Measurements from ENCODE around the gene ROPN1L. TPM values are rescaled to one million over a fixed set of nuclear protein-coding genes. Genes with fewer than 3 reads are reported as not detected.

The ROPN1L gene
- total and polyA plus RNA-seq, 2 of the 8 experiments (the other 6 are each of a cell fraction or from before 2014, with no cell fraction given), result 0.24 to 0.73 TPM

DNA sequence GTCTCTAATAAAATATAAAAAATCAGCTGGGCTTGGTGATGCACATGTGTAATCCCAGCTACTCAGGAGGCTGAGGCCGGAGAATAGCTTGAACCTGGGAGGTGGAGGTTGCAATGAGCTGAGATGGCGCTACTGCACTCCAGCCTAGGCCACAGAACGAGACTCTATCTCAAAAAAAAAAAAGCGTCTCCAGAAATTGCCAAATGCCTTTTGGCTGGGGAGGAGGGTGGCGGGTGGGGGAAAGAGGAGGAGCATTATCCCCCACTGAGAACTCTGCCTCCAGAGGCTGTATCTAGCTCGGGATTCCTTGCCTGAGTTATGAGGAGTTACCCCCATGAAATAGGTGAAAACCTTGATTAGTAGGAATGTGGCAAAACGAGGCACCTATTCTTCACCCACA, 4.8 kb downstream of the ROPN1L start:
- CTCF ChIA-PET (ENCODE audit: partially characterized antibody), result interaction anchor here (0.6 to 13.8 kb wide), 8 partner anchors 9 to 247 kb away, joined by 3 to 132 read pairs (median 3); no protein-coding TSS in a partner anchor
- no peak overlapping the region for H3K4ac ChIP-seq (replicated peaks; ENCODE audit: insufficient read length, low read depth, low read length)
- no peaks in the 10 kb centered on the region for H3K9me3 ChIP-seq (ENCODE audit: insufficient read depth in 2 of 2, low read depth in 1 of 2, low read length in 1 of 2)
- H4K8ac ChIP-seq (ENCODE audit: extremely low read depth, insufficient read depth, low read length), result no peak overlapping the region
- POLR2A ChIA-PET (ENCODE audit: partially characterized antibody), result no interaction called here
- no peak overlapping the region for H2BK5ac ChIP-seq (ENCODE audit: low read depth, low read length)
- FAIRE-seq (no peak), DNase-seq (ENCODE audit: low read depth in 1 of 2, low spot score in 2 of 2) (no peak)
- H3K4me1 ChIP-seq (replicated peaks in 1 of 4; ENCODE audit: control insufficient read depth in 3 of 4, insufficient read depth in 4 of 4, low read length in 3 of 4), result peaks cover 3 to 4% (median 4%) of the 10 kb centered on the region in 4 experiments; a peak in 5 of 7 replicates
- no peak overlapping the region for H4K5ac ChIP-seq (ENCODE audit: insufficient read length, low read depth, low read length)
- H3K23ac ChIP-seq (ENCODE audit: insufficient read length), result no peak overlapping the region
- H4K91ac ChIP-seq (replicated peaks; ENCODE audit: insufficient read length, low read length), result no peak overlapping the region
- H3K56ac ChIP-seq (replicated peaks; ENCODE audit: insufficient read length, low read depth, low read length), result no peak overlapping the region
- no peaks in the 10 kb centered on the region for H3K36me3 ChIP-seq (ENCODE audit: control insufficient read depth in 2 of 4, insufficient read depth in 4 of 4, low read length in 3 of 4)
- H3K4me3 ChIP-seq (ENCODE audit: extremely low read depth in 1 of 4, insufficient read depth in 2 of 4, low read depth in 3 of 4, low read length in 4 of 4), result no peak overlapping the region
- no peak overlapping the region for H2AK5ac ChIP-seq (ENCODE audit: low read depth, low read length)
- no peak overlapping the region for H2BK20ac ChIP-seq (ENCODE audit: low read length)
- no peaks in the 10 kb centered on the region for H3K79me1 ChIP-seq (ENCODE audit: low read depth, low read length)
- H3K79me2 ChIP-seq (ENCODE audit: control insufficient read depth in 1 of 2, insufficient read depth in 2 of 2, low read length in 2 of 2), result no peaks in the 10 kb centered on the region
- H3K9ac ChIP-seq (replicated peaks in 1 of 4; ENCODE audit: extremely low read depth in 1 of 4, low read depth in 3 of 4, low read length in 3 of 4), result no peak overlapping the region
- WGBS, 2 experiments (ENCODE audit: extremely low coverage in 1 of 2, insufficient coverage in 1 of 2, insufficient read length in 1 of 2, insufficient replicate concordance in 2 of 2, low coverage in 1 of 2, low lambda C conversion rate in 2 of 2, missing lambda C conversion rate in 1 of 2), result 83% methylated on average over 7 of the region's 7 CpGs; no CpG with 5 or more reads in 1 of the 2 experiments
- H3K23me2 ChIP-seq (ENCODE audit: low read depth, low read length), result peaks cover 5% of the 10 kb centered on the region; the same call in 1 of the 2 replicates
- no peaks in the 10 kb centered on the region for H4K20me1 ChIP-seq (replicated peaks in 1 of 2; ENCODE audit: control insufficient read depth in 1 of 2, insufficient read depth in 2 of 2, low read length in 2 of 2)
- no peak overlapping the region for H3K14ac ChIP-seq (ENCODE audit: insufficient read length)
- no peak overlapping the region for H3K4me2 ChIP-seq (ENCODE audit: insufficient read depth in 1 of 2, low read depth in 2 of 2, low read length in 2 of 2)
- H3K27ac ChIP-seq (ENCODE audit: low read depth, low read length), result no peak overlapping the region
- no peak overlapping the region for H2BK12ac ChIP-seq (ENCODE audit: low read depth, low read length)
- H3K27me3 ChIP-seq (replicated peaks in 1 of 4; ENCODE audit: control insufficient read depth in 3 of 4, extremely low read depth in 1 of 4, insufficient read depth in 3 of 4, low read length in 3 of 4), result peaks cover 0 to 10% (median 6%) of the 10 kb centered on the region in 4 experiments; a peak in 5 of 7 replicates
- H2BK15ac ChIP-seq (ENCODE audit: low read length), result no peak overlapping the region
- no peak overlapping the region for H2AFZ ChIP-seq (ENCODE audit: low read length)
- H2BK120ac ChIP-seq (replicated peaks; ENCODE audit: low read depth, low read length), result no peak overlapping the region
- no peak overlapping the region for H3K18ac ChIP-seq (ENCODE audit: extremely low read depth, low read length)
- no peak for TF ChIP-seq CHD2 (IDR thresholded peaks at IDR 0.05; ENCODE audit: low read length)
- TF ChIP-seq HDAC2 (IDR thresholded peaks at IDR 0.05; ENCODE audit: borderline replicate concordance in 1 of 2, low read depth in 2 of 2, low read length in 2 of 2), result no peak
- no peak for TF ChIP-seq RXRA (IDR thresholded peaks at IDR 0.05; ENCODE audit: insufficient read depth, low read depth, low read length)
- TF ChIP-seq SIRT6 (IDR thresholded peaks at IDR 0.05; ENCODE audit: low read length), result no peak
- TF ChIP-seq NANOG (IDR thresholded peaks at IDR 0.05; ENCODE audit: insufficient read depth, low read depth, low read length, poor library complexity, severe bottlenecking), result no peak
- no peak for TF ChIP-seq NRF1 (IDR thresholded peaks at IDR 0.05; ENCODE audit: low read depth, low read length)
- TF ChIP-seq, protein P1, sequence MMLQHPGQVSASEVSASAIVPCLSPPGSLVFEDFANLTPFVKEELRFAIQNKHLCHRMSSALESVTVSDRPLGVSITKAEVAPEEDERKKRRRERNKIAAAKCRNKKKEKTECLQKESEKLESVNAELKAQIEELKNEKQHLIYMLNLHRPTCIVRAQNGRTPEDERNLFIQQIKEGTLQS (IDR thresholded peaks at IDR 0.05; ENCODE audit: insufficient read depth, low read depth, low read length), result no peak

All from H1 (cell line).